ENCODE results near the gene HIPK2.

DNA sequence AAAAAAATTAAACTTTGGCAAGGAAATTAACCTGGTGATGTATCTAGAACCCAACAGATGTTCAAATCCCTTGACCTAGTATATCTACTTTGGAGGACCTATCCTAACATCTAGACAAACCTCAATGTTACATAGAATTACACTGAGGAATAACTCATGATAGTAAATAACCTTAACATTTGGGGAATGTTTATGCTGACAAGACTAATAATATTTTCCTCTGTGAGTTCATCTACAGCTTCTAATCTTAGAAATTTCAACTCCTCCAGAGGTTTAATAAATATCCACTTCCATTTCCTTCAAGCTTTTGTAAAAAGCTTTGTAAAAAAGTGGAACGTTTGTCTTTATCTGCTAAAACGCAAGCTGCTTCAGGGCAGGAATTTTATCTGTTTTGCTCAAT is 12.7 kb downstream of the HIPK2 start:
- TF ChIP-seq, protein P1, sequence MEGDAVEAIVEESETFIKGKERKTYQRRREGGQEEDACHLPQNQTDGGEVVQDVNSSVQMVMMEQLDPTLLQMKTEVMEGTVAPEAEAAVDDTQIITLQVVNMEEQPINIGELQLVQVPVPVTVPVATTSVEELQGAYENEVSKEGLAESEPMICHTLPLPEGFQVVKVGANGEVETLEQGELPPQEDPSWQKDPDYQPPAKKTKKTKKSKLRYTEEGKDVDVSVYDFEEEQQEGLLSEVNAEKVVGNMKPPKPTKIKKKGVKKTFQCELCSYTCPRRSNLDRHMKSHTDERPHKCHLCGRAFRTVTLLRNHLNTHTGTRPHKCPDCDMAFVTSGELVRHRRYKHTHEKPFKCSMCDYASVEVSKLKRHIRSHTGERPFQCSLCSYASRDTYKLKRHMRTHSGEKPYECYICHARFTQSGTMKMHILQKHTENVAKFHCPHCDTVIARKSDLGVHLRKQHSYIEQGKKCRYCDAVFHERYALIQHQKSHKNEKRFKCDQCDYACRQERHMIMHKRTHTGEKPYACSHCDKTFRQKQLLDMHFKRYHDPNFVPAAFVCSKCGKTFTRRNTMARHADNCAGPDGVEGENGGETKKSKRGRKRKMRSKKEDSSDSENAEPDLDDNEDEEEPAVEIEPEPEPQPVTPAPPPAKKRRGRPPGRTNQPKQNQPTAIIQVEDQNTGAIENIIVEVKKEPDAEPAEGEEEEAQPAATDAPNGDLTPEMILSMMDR (IDR thresholded peaks at IDR 0.05): no peak
- TF ChIP-seq POLR2A (IDR thresholded peaks at IDR 0.05): no peak

All from body of pancreas (tissue), 4 donors.